Keratinocyte (primary cell): Measurements from ENCODE around the gene OSMR. TPM values are rescaled to one million over a fixed set of nuclear protein-coding genes. Genes with fewer than 3 reads are reported as not detected.

Experiments used
- DNase-seq: peaks from one replicate; pipeline ENCODE4 v3.0.0-alpha.2; 2011; ENCODE audit warnings: low read depth, missing footprints, low spot score
- FAIRE-seq: peaks from 2 replicates; lab custom pipeline; 2011; peaks lifted over from hg19 to GRCh38; lab: Jason Lieb, UNC
- H2AFZ ChIP-seq: 2 replicates; pipeline ENCODE4 v1.6.0; 2012; ENCODE audit warnings: low read length, control low read depth, inconsistent platforms; ENCODE audit not compliant: control insufficient read depth
- H3K27ac ChIP-seq: 2 replicates; pipeline ENCODE4 v1.5.1; 2011; ENCODE audit warnings: low read length; ENCODE audit not compliant: control insufficient read depth, insufficient read depth
- H3K27me3 ChIP-seq: 3 replicates; pipeline ENCODE4 v1.6.0; 2011; ENCODE audit warnings: low read length; ENCODE audit not compliant: control insufficient read depth, insufficient read depth; ENCODE audit errors: extremely low read depth
- H3K36me3 ChIP-seq, 2 experiments: 2 replicates in 1 of 2; 3 replicates in 1 of 2; pipeline ENCODE4 v1.5.1; 2011; ENCODE audit warnings: low read length in 2 of 2, mild to moderate bottlenecking in 1 of 2; ENCODE audit not compliant: control insufficient read depth in 2 of 2, insufficient read depth in 2 of 2; ENCODE audit errors: extremely low read depth in 1 of 2
- H3K4me1 ChIP-seq: 3 replicates; pipeline ENCODE4 v1.5.1; 2011; ENCODE audit warnings: low read length; ENCODE audit not compliant: control insufficient read depth, insufficient read depth; ENCODE audit errors: extremely low read depth
- H3K4me2 ChIP-seq: 3 replicates; pipeline ENCODE4 v1.6.0; 2011; ENCODE audit warnings: low read depth, low read length; ENCODE audit not compliant: control insufficient read depth, insufficient read depth; ENCODE audit errors: extremely low read depth
- H3K4me3 ChIP-seq, 3 experiments: fragments of 200-600 bp in 1 of 3; sonication (generic) in 1 of 3; 2 replicates in 2 of 3; 3 replicates in 1 of 3; pipeline ENCODE4 v1.5.1; 2011 to 2016; ENCODE audit warnings: low read length in 3 of 3, mild to moderate bottlenecking in 3 of 3, control low read depth in 2 of 3, inconsistent platforms in 1 of 3, low read depth in 1 of 3, mixed read lengths in 1 of 3, mixed run types in 1 of 3, moderate library complexity in 1 of 3; ENCODE audit not compliant: control insufficient read depth in 2 of 3, insufficient read depth in 2 of 3; ENCODE audit errors: extremely low read depth in 1 of 3
- H3K79me2 ChIP-seq: 2 replicates; pipeline ENCODE4 v1.6.0; 2012; ENCODE audit warnings: low read length; ENCODE audit not compliant: control insufficient read depth, insufficient read depth
- H3K9ac ChIP-seq: 3 replicates; pipeline ENCODE4 v1.6.0; 2011; ENCODE audit warnings: low read length; ENCODE audit not compliant: control insufficient read depth, insufficient read depth; ENCODE audit errors: extremely low read depth
- H3K9me1 ChIP-seq: 3 replicates; pipeline ENCODE4 v1.6.0; 2011; ENCODE audit warnings: low read length; ENCODE audit not compliant: control insufficient read depth, insufficient read depth; ENCODE audit errors: extremely low read depth
- H3K9me3 ChIP-seq: 2 replicates; pipeline ENCODE4 v1.5.1; 2012; ENCODE audit warnings: low read depth, low read length; ENCODE audit not compliant: control insufficient read depth
- H4K20me1 ChIP-seq: 3 replicates; pipeline ENCODE4 v1.6.0; 2011; ENCODE audit warnings: low read length; ENCODE audit not compliant: control insufficient read depth, insufficient read depth; ENCODE audit errors: extremely low read depth
- CTCF ChIP-seq, 3 experiments: IDR thresholded peaks in 1 of 3; conservative IDR thresholded peaks in 1 of 3; optimal IDR thresholded peaks in 1 of 3; 2 replicates in 2 of 3; 3 replicates in 1 of 3; pipeline versions ENCODE3 to v1.5.1; 2011; ENCODE audit warnings: low read length in 3 of 3, mild to moderate bottlenecking in 3 of 3, moderate library complexity in 2 of 3, control low read depth in 1 of 3, inconsistent platforms in 1 of 3; ENCODE audit not compliant: insufficient read depth in 2 of 3; ENCODE audit errors: extremely low read depth in 1 of 3
- EZH2 ChIP-seq: IDR thresholded peaks from one replicate; pipeline ENCODE4 v1.6.1; 2012; ENCODE audit warnings: inconsistent platforms, mild to moderate bottlenecking, low read length, moderate library complexity
- dilution Hi-C: fragments of 300-500 bp; cut with MboI; formaldehyde crosslinking; loops from one replicate; pipeline ENCODE4 v1.7.0; 2020; ENCODE audit warnings: low sequenced_read_pairs; ENCODE audit not compliant: extremely low pct_ligation_motif_present
- polyA plus RNA-seq, 5 experiments: library from polyadenylated mRNA; depleted of rRNA in 3 of 5; stranded (reverse) in 3 of 5; stranded (forward) in 1 of 5; unstranded in 1 of 5; fragments of >200 nt; gene quantifications; 1 replicate in 1 of 5; 2 replicates in 3 of 5; 3 replicates in 1 of 5; pipeline versions ENCODE4 v1.2.1 to v1.2.3, GENCODE V29; 2011 to 2012; ENCODE audit warnings: missing spikeins in 2 of 5, low read depth in 1 of 5, low replicate concordance in 1 of 5

The OSMR gene
- polyA plus RNA-seq, 1 donor (not counting 4 experiments of a cell fraction or from before 2014, with no cell fraction given) = 43.8 TPM

GRCh38 chr5:38800515-38800914, 45.3 kb upstream of the OSMR start:
- Histone ChIP-seq H3K4me2 (no peak overlapping the region), H3K9ac (no peak overlapping the region), H3K79me2 (no peaks in the 10 kb centered on the region), H4K20me1 (no peaks in the 10 kb centered on the region), H3K9me1 (no peaks in the 10 kb centered on the region), H3K36me3 (no peaks in the 10 kb centered on the region), H3K27ac (no peak overlapping the region), H3K4me3 (no peak overlapping the region), H3K9me3 (no peaks in the 10 kb centered on the region), H2AFZ (no peak overlapping the region), H3K4me1 (no peaks in the 10 kb centered on the region), H3K27me3 (no peaks in the 10 kb centered on the region)
- dilution Hi-C loops = loop anchor here (10.0 kb wide), 1 partner anchor 356 kb away; no protein-coding TSS in a partner anchor
- FAIRE-seq (no peak), DNase-seq (no peak)
- TF ChIP-seq EZH2 = no peak
- no peak for TF ChIP-seq CTCF (optimal IDR thresholded peaks at IDR 0.05 in 1 of 3, IDR thresholded peaks at IDR 0.05 in 1 of 3, conservative IDR thresholded peaks at IDR 0.05 in 1 of 3; ENCODE audit: extremely low read depth in 1 of 3, insufficient read depth in 2 of 3, low read length in 3 of 3)

- H3K36me3 ChIP-seq = no peaks in the 10 kb centered on the region
- H3K4me1 ChIP-seq = no peaks in the 10 kb centered on the region
- dilution Hi-C loops = loop anchor here (10.0 kb wide), 1 partner anchor 357 kb away; no protein-coding TSS in a partner anchor
- DNase-seq (no peak), FAIRE-seq (no peak)
- no peaks in the 10 kb centered on the region for H3K79me2 ChIP-seq
- no peak overlapping the region for H3K4me2 ChIP-seq
- no peaks in the 10 kb centered on the region for H3K9me3 ChIP-seq
- H4K20me1 ChIP-seq = no peaks in the 10 kb centered on the region
- no peak overlapping the region for H3K9ac ChIP-seq
- H2AFZ ChIP-seq = no peak overlapping the region
- TF ChIP-seq EZH2 (no peak), CTCF (optimal IDR thresholded peaks at IDR 0.05 in 1 of 3, IDR thresholded peaks at IDR 0.05 in 1 of 3, conservative IDR thresholded peaks at IDR 0.05 in 1 of 3; ENCODE audit: extremely low read depth in 1 of 3, insufficient read depth in 2 of 3, low read length in 3 of 3) (no peak)
- H3K9me1 ChIP-seq = no peaks in the 10 kb centered on the region
- no peak overlapping the region for H3K4me3 ChIP-seq
- no peaks in the 10 kb centered on the region for H3K27me3 ChIP-seq
- no peak overlapping the region for H3K27ac ChIP-seq
These were observed 43.7 kb upstream of the OSMR start for GRCh38 chr5:38802125-38802524.
